Measurements from ENCODE around the gene ENOX1. TPM values are rescaled to one million over a fixed set of nuclear protein-coding genes. Genes with fewer than 3 reads are reported as not detected.

Gene ENOX1
- total RNA-seq, 1 experiment from 2014 or later, result 0.35 TPM

DNA sequence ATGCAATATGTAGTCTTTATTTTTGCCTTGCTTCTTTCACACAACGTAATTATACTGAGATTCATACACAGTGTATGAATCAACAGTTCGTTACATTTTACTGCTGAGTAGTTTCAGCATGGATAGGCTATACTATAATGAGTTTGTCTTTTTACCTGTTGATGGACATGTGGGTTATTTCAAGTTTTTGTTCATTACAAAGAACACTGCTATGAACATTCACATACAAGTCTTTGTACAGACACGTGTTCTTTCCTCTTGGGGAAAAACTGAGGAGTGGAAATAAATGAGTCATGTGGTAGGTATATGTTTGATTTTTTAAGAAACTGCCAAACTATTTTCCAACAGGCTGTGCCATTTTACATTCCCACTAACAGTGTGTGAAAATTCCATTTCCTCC, 35.1 kb downstream of the ENOX1 start:
- ChIA-PET CTCF (no interaction called here), POLR2A (ENCODE audit: unreplicated experiment) (no interaction called here)
- no peak overlapping the region for H3K4me3 ChIP-seq
- no peaks in the 10 kb centered on the region for H3K9me3 ChIP-seq (ENCODE audit: insufficient read depth, low read depth)
- no peaks in the 10 kb centered on the region for H3K9me2 ChIP-seq (ENCODE audit: insufficient read depth)
- H3K79me2 ChIP-seq (ENCODE audit: low read depth), result no peaks in the 10 kb centered on the region
- H3K27ac ChIP-seq, result no peak overlapping the region
- H3K36me3 ChIP-seq (ENCODE audit: low read depth), result no peaks in the 10 kb centered on the region
- H4K20me1 ChIP-seq (ENCODE audit: insufficient read depth), result no peaks in the 10 kb centered on the region
- H3F3A ChIP-seq (ENCODE audit: insufficient read depth, low read depth), result no peaks in the 10 kb centered on the region
- BruUV-seq (replicated peaks), result no TSS peak
- H2AFZ ChIP-seq, result no peak overlapping the region
- no peak for TF ChIP-seq EZH2 (IDR thresholded peaks at IDR 0.05; ENCODE audit: low read depth)
- TF ChIP-seq, protein P1, sequence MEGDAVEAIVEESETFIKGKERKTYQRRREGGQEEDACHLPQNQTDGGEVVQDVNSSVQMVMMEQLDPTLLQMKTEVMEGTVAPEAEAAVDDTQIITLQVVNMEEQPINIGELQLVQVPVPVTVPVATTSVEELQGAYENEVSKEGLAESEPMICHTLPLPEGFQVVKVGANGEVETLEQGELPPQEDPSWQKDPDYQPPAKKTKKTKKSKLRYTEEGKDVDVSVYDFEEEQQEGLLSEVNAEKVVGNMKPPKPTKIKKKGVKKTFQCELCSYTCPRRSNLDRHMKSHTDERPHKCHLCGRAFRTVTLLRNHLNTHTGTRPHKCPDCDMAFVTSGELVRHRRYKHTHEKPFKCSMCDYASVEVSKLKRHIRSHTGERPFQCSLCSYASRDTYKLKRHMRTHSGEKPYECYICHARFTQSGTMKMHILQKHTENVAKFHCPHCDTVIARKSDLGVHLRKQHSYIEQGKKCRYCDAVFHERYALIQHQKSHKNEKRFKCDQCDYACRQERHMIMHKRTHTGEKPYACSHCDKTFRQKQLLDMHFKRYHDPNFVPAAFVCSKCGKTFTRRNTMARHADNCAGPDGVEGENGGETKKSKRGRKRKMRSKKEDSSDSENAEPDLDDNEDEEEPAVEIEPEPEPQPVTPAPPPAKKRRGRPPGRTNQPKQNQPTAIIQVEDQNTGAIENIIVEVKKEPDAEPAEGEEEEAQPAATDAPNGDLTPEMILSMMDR (conservative IDR thresholded peaks at IDR 0.05), result no peak
- intact Hi-C loops (cut with micrococcal nuclease; ENCODE audit: unreplicated experiment), result no loop called here
- H3K4me1 ChIP-seq (replicated peaks; ENCODE audit: insufficient read depth), result no peaks in the 10 kb centered on the region
- H3K4me2 ChIP-seq, result no peak overlapping the region
- DNase-seq, result no peak
- no peaks in the 10 kb centered on the region for H3K27me3 ChIP-seq (ENCODE audit: insufficient read depth, low read depth)

DNA sequence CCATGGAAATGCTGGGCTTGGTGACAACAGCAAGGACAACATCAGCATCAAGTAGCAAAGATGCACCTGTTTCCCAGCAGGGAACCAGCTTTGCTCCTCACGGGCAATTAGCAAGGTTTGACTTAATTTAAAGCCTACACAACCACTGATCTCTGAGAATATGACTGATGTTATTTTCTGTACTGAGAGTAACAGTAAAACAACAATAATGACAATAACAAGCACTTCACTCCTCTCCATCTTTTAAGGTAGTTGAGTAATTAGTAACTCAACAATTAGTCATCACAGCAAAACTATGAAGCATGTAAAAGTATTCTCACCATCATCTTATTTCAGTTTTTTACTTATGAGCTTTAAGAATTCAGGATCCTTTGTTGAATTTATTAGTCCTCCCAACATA, 37.3 kb downstream of the ENOX1 start:
- TF ChIP-seq, protein P1 (conservative IDR thresholded peaks at IDR 0.05), result no peak
- TF ChIP-seq EZH2 (IDR thresholded peaks at IDR 0.05; ENCODE audit: low read depth), result no peak
- H3K4me3 ChIP-seq, result no peak overlapping the region
- no peak for DNase-seq
- no peaks in the 10 kb centered on the region for H3F3A ChIP-seq (ENCODE audit: insufficient read depth, low read depth)
- no peaks in the 10 kb centered on the region for H3K9me3 ChIP-seq (ENCODE audit: insufficient read depth, low read depth)
- H3K36me3 ChIP-seq (ENCODE audit: low read depth), result no peaks in the 10 kb centered on the region
- H3K4me2 ChIP-seq, result no peak overlapping the region
- no peaks in the 10 kb centered on the region for H4K20me1 ChIP-seq (ENCODE audit: insufficient read depth)
- H3K27me3 ChIP-seq (ENCODE audit: insufficient read depth, low read depth), result no peaks in the 10 kb centered on the region
- no peak overlapping the region for H2AFZ ChIP-seq
- H3K27ac ChIP-seq, result no peak overlapping the region
- no peaks in the 10 kb centered on the region for H3K79me2 ChIP-seq (ENCODE audit: low read depth)
- no TSS peak for BruUV-seq (replicated peaks)
- POLR2A ChIA-PET (ENCODE audit: unreplicated experiment), result no interaction called here
- CTCF ChIA-PET, result no interaction called here
- H3K4me1 ChIP-seq (replicated peaks; ENCODE audit: insufficient read depth), result no peaks in the 10 kb centered on the region
- intact Hi-C loops (cut with micrococcal nuclease; ENCODE audit: unreplicated experiment), result no loop called here
- H3K9me2 ChIP-seq (ENCODE audit: insufficient read depth), result no peaks in the 10 kb centered on the region

DNA sequence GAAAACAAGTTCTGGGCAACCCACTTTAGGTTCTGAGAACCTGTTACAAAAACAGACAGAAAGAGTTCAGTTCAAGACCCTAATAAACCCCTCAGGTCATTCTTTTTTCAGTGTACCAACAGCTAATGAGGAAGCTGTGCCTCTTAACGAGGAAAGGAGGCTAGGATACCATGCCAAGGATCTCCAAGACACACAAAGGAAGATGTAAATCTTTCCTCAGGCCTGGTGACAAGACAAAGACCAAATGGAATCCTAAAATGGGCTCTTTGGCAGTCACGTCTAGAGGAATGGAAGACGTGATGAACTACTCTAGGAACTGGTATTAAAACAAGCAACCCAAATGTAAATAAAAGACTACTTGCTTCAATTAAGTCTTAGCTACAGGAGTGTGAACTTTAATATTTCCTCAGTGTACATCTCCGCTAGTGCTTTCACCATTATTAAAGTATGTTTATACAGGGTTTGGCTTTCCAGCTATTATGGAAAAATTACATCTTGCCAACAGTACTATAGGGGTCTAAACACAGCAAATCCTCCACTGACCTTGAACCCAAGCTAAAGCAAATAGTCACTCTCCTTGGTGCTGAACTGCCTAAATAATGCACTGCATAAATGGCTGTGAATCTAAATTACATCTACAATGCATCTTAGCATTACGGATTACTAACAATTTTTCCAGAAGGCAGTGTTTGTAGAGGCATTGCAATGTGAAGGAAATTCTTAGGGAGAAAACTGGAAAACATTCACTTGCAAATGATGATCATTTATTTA, 42.3 kb downstream of the ENOX1 start:
- Histone ChIP-seq H3K79me2 (ENCODE audit: low read depth) (no peaks in the 10 kb centered on the region), H4K20me1 (ENCODE audit: insufficient read depth) (no peaks in the 10 kb centered on the region), H3F3A (ENCODE audit: insufficient read depth, low read depth) (no peaks in the 10 kb centered on the region), H3K9me2 (ENCODE audit: insufficient read depth) (no peaks in the 10 kb centered on the region), H3K27me3 (ENCODE audit: insufficient read depth, low read depth) (no peaks in the 10 kb centered on the region), H3K9me3 (ENCODE audit: insufficient read depth, low read depth) (no peaks in the 10 kb centered on the region), H3K36me3 (ENCODE audit: low read depth) (no peaks in the 10 kb centered on the region), H3K27ac (no peak overlapping the region), H2AFZ (no peak overlapping the region), H3K4me2 (no peak overlapping the region), H3K4me3 (no peak overlapping the region), H3K4me1 (replicated peaks; ENCODE audit: insufficient read depth) (no peaks in the 10 kb centered on the region)
- no peak for TF ChIP-seq EZH2 (IDR thresholded peaks at IDR 0.05; ENCODE audit: low read depth)
- TF ChIP-seq, protein P1 (conservative IDR thresholded peaks at IDR 0.05), result no peak
- intact Hi-C loops (cut with micrococcal nuclease; ENCODE audit: unreplicated experiment), result no loop called here
- CTCF ChIA-PET, result no interaction called here
- BruUV-seq (replicated peaks), result no TSS peak
- POLR2A ChIA-PET (ENCODE audit: unreplicated experiment), result no interaction called here
- DNase-seq, result no peak
